Subcutaneous adipose tissue (tissue), 4 donors: Measurements from ENCODE around the gene GAL3ST2. TPM values are rescaled to one million over a fixed set of nuclear protein-coding genes. Genes with fewer than 3 reads are reported as not detected.

Source experiments
- total RNA-seq, 4 donors: library from RNA; depleted of rRNA; stranded (reverse); fragments of >200 nt; gene quantifications; one replicate each; pipeline ENCODE4 v1.1.0, GENCODE V29; 2016
- TF ChIP-seq, protein P1 (sequence below): fragments of 450-650 bp; IDR thresholded peaks from one replicate; pipeline ENCODE4 v1.5.1; 2016; ENCODE audit warnings: low read depth, mild to moderate bottlenecking, control low read depth, antibody characterized with exemption, moderate library complexity

Gene GAL3ST2
- total RNA-seq, 4 donors from 2014 or later, result 2.2 TPM; not detected in 3

DNA sequence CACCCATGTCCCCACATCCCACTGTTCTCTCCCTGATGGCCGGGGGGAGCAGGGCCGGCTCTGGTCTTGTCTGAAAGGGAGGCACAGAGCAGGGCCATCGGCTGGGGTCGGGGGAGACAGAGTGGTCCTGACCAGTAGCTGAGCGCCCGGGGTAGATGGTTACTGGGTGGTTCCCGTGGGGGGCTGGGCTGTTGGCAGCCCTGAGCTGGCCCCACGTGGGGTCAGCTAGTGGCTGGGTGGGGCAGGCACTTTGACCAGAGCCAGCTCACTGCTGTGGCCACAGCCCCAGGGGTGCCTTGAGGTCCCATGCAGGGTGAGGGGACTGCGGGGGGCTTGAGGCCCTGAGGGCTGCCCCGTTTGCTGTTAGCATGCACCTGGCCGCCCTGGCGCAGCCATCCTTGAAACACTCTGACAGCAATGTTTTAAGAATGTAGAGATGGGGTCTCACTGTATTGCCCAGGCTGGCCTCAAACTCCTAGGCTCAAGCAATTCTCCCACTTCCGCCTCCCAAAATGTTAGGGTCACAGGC lies 20.1 kb downstream of the GAL3ST2 start:
- TF ChIP-seq, protein P1, sequence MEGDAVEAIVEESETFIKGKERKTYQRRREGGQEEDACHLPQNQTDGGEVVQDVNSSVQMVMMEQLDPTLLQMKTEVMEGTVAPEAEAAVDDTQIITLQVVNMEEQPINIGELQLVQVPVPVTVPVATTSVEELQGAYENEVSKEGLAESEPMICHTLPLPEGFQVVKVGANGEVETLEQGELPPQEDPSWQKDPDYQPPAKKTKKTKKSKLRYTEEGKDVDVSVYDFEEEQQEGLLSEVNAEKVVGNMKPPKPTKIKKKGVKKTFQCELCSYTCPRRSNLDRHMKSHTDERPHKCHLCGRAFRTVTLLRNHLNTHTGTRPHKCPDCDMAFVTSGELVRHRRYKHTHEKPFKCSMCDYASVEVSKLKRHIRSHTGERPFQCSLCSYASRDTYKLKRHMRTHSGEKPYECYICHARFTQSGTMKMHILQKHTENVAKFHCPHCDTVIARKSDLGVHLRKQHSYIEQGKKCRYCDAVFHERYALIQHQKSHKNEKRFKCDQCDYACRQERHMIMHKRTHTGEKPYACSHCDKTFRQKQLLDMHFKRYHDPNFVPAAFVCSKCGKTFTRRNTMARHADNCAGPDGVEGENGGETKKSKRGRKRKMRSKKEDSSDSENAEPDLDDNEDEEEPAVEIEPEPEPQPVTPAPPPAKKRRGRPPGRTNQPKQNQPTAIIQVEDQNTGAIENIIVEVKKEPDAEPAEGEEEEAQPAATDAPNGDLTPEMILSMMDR, result no peak

DNA sequence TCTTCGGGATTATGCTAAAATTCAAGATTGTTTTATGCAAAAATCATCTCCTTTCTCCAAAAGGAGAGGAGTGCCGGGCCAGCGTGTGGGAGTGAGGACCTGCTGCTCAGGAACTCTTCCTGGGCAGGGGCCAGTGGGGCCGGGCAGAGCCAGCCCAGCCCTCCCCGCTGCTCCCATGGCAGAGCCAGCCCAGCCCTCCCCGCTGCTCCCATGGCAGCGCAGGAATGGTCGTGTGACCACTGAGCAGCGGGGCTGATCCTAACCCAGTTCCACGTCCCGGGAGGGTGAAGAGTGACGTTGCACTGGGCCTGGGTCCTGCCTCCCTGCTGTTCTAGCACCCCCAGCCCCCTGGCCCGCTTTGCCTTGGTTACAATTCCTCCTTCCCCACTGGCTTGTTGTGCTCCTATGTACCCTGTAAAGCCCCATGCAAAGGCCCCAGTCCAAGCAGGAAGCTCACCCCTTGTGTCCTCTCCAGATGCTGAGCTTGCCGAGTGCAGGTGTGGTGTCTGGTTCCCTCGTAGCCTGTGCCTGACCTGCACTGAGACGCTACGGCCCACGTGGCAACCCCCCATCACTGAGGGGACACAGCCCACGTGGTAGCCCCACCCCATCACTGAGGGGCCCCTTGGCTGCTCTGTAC lies 20.9 kb downstream of the GAL3ST2 start:
- TF ChIP-seq, protein P1, result no peak

DNA sequence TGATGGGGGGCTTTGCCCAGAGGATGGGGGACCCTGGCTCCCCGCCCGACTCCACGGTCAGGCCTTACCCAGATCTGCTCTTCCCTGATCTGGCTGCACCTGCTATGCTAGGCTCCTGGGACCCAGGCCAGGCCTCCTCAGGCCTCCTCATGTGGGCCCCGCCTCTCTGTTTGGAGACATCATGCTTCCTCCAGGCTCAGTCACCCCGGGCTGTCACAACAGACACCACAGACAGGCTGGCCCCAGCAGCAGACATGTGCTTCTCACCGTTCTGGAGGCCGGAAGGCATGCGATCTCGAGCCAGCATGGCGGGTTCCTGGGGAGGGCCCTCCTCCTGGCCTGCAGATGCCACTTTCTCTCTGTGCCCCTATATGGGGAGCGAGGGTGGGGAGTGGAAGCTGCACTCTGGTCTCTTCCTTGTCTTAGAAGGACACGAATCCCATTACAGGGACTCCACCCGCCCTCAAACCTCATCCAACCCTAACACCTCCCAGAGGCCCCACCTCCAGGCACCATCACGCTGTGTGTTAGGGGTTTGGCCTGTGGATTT lies 21.5 kb downstream of the GAL3ST2 start:
- TF ChIP-seq, protein P1, result no peak

DNA sequence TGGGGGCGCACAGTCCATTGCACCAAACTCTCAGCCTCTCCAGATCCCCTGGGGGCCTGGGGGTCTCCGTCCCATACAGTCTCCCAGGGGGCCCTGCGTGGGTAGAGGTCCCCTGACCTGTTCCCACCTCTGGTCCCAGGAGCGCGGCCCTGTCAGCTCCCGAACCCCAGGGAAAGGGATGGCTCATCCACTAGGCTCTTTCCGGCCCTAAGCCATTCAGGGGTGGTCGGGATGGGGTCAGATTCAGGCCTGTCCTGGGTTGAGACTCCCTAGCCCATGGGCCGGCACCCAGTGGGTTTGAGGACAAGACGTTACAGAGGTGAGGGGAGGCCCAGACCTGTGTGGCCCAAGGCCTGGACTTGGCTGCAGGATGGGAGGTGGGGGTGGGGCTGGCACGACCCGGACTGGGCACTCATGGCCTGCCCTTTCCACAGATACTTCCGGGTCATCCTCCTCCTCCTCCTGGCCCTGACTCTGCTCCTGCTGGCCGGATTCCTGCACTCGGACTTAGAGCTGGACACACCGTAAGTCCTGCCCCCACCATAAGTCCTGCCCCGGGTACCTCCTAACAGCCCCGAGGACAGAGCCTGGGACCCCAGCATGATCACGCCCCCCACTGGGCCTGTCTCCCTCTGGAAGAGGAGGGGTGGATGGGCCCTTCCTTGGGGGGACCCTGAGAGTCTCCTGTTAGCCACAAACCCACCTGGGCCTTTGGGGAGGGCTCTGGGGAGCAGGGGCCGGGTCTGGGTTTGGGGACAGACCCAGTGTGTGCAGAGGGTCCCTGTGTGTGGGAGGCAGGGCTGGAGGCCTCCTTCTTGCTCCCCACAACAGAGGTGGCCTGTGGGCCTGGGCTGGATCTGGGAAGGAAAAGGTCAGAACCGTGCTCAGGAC lies 22.3 kb downstream of the GAL3ST2 start:
- TF ChIP-seq, protein P1, result no peak

DNA sequence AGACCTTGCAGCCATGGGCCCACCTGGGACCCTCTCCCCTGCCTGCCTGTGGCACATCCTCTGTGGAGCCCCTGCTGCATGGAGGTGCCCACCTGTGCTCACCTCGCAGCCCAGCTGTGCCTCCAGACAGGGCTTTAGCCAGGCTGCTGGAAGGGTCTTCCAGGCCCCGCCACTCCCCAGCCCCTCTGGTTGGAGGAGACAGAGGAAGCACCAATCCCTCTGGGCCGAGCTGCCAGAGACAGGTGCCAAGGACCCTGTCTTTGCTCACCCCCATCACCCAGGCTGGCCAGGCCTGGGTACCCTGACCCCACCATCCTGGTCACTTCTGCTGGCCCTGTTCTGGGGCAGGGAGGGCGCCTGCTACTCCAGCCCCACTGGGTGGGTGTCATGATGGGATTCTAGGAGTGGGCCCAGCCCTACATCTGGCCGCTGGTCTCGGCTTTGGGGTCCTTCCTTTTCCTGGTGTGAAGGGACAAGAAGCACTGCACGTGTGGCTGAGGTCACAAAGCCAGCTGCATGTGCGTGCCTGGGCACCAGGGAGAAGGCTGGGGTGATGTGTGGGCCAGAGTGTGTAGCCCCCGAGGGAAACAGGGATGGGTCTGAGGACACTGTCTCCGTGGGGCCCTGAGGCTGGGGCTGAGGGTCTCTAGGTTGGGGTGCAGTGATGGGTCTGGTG lies 23.0 kb downstream of the GAL3ST2 start:
- TF ChIP-seq, protein P1, result no peak

DNA sequence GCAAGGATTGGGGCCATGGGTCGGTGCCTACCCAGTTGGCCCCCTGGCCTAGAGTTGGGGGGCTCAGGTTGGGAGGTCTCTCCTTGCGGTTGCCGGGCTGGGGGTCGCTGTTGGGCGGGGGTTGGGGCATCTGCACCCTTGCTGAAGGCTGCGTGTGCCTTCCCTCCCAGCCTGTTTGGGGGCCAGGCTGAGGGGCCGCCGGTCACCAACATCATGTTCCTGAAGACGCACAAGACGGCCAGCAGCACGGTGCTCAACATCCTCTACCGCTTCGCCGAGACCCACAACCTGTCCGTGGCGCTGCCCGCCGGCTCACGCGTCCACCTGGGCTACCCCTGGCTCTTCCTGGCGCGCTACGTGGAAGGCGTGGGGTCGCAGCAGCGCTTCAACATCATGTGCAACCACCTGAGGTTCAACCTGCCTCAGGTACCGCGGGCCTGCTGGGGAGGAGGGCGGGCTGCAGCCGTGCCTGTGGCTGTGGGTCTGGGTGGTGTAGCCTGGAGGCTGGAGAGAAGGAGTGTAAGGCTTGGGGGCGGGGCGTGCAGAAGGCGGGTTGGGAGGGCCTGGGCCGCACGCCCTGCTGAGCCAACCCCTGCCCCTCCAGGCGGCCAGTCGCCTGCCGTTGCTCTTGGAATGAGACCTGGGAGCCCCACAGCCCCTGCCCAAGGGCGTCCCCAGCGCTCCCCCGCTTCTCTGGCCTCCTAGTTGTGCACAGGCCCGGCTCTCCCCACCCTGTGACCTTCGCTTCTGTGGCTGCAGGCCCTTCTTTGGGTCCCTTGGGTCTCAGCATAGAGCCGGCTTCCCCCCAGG lies 25.2 kb downstream of the GAL3ST2 start:
- TF ChIP-seq, protein P1, result no peak
